HG03575 (cell line): Measurements from ENCODE around the gene MXD4.

Experiments used
- ATAC-seq: cut with Tn5 transposase; IDR thresholded peaks from one replicate; pipeline ENCODE4 v1.9.1; 2021; ENCODE audit not compliant: unreplicated experiment, insufficient number of reproducible peaks, low FRiP score; ENCODE audit errors: extremely low read depth

Gene MXD4

GRCh38 chr4:2295900-2296442 is 34.1 kb upstream of the MXD4 start:
- ATAC-seq = no peak

- ATAC-seq = no peak
Observed at GRCh38 chr4:2295500-2295899, 33.6 kb upstream of the MXD4 start.

- no peak for ATAC-seq
Observed at GRCh38 chr4:2292646-2293108, 30.8 kb upstream of the MXD4 start.

GRCh38 chr4:2291705-2292645 is 30.1 kb upstream of the MXD4 start:
- ATAC-seq = no peak

- ATAC-seq = no peak
Observed at GRCh38 chr4:2290974-2291704, 29.2 kb upstream of the MXD4 start.

- ATAC-seq = no peak
Observed at GRCh38 chr4:2290488-2290887, 28.6 kb upstream of the MXD4 start.

GRCh38 chr4:2289955-2290333 is 28.0 kb upstream of the MXD4 start:
- ATAC-seq = no peak

GRCh38 chr4:2289311-2289954 is 27.5 kb upstream of the MXD4 start:
- no peak for ATAC-seq

- no peak for ATAC-seq
Observed at GRCh38 chr4:2288051-2288541, 26.2 kb upstream of the MXD4 start.

GRCh38 chr4:2287594-2287915 is 25.6 kb upstream of the MXD4 start:
- ATAC-seq = no peak

GRCh38 chr4:2286904-2287593 is 25.1 kb upstream of the MXD4 start:
- ATAC-seq = no peak

- no peak for ATAC-seq
Observed at GRCh38 chr4:2285613-2286381, 23.9 kb upstream of the MXD4 start.

GRCh38 chr4:2284934-2285612 is 23.2 kb upstream of the MXD4 start:
- ATAC-seq = no peak

GRCh38 chr4:2284161-2284933 is 22.4 kb upstream of the MXD4 start:
- no peak for ATAC-seq

- ATAC-seq = no peak
Observed at GRCh38 chr4:2283199-2283711, 21.3 kb upstream of the MXD4 start.

GRCh38 chr4:2281575-2282343 is 19.9 kb upstream of the MXD4 start:
- ATAC-seq = no peak
